Tongue (tissue), 2 donors: ENCODE measurements around the gene POC1B. TPM values are rescaled to one million over a fixed set of nuclear protein-coding genes. Genes with fewer than 3 reads are reported as not detected.

ENCODE experiments used
- DNase-seq: peaks from one replicate; pipeline ENCODE4 v3.0.0-alpha.2; 2015
- total RNA-seq: library from RNA; depleted of rRNA; stranded (reverse); fragments of >200 nt; gene quantifications from one replicate; pipeline ENCODE4 v1.2.3, GENCODE V29; 2014

POC1B gene
- total RNA-seq, 1 donor from 2014 or later: 17.5 TPM

GRCh38 chr12:89421092-89421835 is 104.6 kb downstream of the POC1B start:
- DNase-seq: peak; percentile 15

- DNase-seq: no peak
Measured at GRCh38 chr12:89418228-89418910, 107.5 kb downstream of the POC1B start.

GRCh38 chr12:89417246-89417977 is 108.4 kb downstream of the POC1B start:
- no peak for DNase-seq

- DNase-seq: no peak
Measured at GRCh38 chr12:89416049-89416792, 109.6 kb downstream of the POC1B start.

- DNase-seq: no peak
Measured at GRCh38 chr12:89414851-89415250, 111.0 kb downstream of the POC1B start.

GRCh38 chr12:89414322-89414721 is 111.5 kb downstream of the POC1B start:
- DNase-seq: no peak

GRCh38 chr12:89413234-89413633 is 112.6 kb downstream of the POC1B start:
- DNase-seq: no peak

- no peak for DNase-seq
Measured at GRCh38 chr12:89412665-89413064, 113.2 kb downstream of the POC1B start.

- no peak for DNase-seq
Measured at GRCh38 chr12:89411846-89412245, 114.0 kb downstream of the POC1B start.

- DNase-seq: no peak
Measured at GRCh38 chr12:89411234-89411633, 114.6 kb downstream of the POC1B start.

- no peak for DNase-seq
Measured at GRCh38 chr12:89405626-89406345, 120.1 kb downstream of the POC1B start.

GRCh38 chr12:89401433-89402058 is 124.3 kb downstream of the POC1B start:
- DNase-seq: no peak

GRCh38 chr12:89400415-89400814 is 125.4 kb downstream of the POC1B start:
- no peak for DNase-seq

- no peak for DNase-seq
Measured at GRCh38 chr12:89395712-89396111, 130.1 kb downstream of the POC1B start.

GRCh38 chr12:89393551-89394121 is 132.2 kb downstream of the POC1B start:
- DNase-seq: no peak

GRCh38 chr12:89392391-89392790 is 133.5 kb downstream of the POC1B start:
- no peak for DNase-seq

- no peak for DNase-seq
Measured at GRCh38 chr12:89391726-89392336, 134.0 kb downstream of the POC1B start.

GRCh38 chr12:89390802-89391673 is 134.8 kb downstream of the POC1B start:
- DNase-seq: no peak
